DMS153 treated with DMSO at 0.1 percent for 48 hours (cell line): Measurements from ENCODE around the gene RBM34.
"Not testable (repeated sequence)": the region's sequence is repeated elsewhere in the genome, so short reads cannot be mapped to it uniquely, and the experiment has no call there.

Source experiments
- DNase-seq: peaks from one replicate; lab custom pipeline; 2025; ENCODE audit not compliant: unreplicated experiment; lab: John Stamatoyannopoulos, UW

Gene RBM34

GRCh38 chr1:235093013-235093695 is 67.9 kb downstream of the RBM34 start:
- no peak for DNase-seq

DNA sequence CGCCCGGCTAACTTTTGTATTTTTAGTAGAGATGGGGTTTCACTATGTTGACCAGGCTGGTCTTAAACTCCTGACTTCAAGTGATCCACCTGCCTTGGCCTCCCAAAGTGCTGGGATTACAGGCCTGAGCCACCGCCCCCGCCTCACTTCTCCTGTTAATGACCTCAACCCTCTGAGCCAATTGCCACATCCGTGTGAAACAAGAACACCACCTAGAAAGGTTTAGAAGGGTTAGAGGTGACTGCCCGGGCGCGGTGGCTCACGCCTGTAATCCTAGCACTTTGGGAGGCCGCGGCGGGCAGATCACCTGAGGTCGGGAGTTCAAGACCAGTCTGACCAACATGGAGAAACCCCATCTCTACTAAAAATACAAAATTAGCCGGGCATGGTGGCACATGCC is 68.6 kb downstream of the RBM34 start:
- not testable (repeated sequence) for DNase-seq

DNA sequence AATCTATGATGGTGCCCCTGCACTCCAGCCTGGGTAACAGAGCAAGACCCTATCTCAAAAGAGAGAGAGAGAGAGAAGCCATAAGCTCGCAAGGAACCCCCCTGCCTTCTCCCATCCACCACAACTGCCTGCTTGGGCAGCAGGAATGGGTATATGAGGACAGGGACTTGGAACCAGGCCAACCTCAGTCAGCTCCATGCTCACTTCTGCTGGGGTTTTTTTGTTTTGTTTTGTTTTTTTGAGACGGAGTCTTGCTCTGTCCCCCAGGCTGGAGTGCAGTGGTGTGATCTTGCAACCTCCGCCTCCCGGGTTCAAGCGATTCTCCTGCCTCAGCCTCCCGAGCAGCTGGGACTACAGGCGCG is 69.0 kb downstream of the RBM34 start:
- DNase-seq: not testable (repeated sequence)

DNA sequence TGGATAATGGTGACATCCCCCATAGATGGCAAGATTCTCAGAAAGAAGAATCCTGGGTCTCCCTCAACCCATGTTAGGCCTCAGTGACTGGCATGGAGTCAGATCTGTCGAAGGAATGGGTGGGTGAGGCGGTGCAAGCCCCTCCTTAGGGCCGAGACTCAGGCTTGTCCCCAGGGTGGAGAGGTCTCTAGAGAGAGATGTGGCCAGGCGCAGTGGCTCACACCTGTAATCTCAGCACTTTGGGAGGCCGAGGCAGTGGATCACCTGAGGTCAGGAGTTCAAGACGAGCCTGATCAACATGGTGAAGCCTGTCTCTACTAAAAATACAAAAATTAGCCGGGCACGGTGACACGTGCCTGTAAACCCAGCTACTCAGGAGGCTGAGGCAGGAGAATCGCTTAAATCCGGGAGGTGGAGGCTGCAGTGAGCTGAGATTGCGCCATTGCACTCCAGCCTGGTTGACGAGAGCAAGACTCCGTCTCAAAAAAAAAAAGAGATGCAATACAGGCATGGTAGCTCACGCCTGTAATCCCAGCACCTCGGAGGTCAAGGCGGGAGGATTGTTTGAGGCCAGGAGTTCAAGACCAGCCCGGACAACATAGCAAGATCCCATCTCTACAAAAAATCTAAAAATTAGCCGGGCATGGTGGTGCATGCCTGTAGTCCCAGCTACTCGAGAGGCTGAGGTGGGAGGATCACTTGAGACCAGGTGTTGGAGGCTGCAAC is 69.6 kb downstream of the RBM34 start:
- DNase-seq: not testable (repeated sequence)

DNA sequence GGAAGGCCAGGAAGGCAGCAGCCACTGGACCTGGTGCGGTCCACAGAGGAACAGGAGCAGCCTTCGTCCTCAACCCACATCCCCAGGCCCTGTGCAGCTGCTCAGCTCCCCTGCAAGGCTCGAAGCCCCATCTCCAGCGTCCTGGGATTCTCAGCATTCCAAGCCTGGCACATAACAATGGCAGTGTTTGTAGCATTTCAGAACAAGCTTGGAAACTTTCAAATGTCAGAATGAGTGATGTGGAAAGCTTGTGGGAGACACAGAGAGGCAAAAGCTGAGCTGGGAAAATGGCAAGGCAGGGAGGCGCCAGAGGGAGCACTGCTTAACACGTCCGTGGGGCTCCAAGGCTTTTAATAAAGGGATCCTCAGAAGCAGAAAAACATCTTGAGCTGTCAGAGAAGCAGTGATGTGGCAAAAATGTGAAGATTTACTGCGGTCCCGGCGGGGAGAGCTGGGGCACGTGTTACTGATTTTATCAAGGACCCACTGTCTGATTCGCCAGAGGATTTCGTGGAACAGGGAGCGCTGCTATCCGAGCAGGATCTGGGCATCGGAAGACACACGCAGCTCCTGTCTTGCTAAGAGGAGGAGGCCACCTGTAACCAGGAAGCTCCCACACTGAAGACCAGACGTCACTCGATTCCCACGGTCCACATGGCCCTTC is 70.5 kb downstream of the RBM34 start:
- DNase-seq: no peak

DNA sequence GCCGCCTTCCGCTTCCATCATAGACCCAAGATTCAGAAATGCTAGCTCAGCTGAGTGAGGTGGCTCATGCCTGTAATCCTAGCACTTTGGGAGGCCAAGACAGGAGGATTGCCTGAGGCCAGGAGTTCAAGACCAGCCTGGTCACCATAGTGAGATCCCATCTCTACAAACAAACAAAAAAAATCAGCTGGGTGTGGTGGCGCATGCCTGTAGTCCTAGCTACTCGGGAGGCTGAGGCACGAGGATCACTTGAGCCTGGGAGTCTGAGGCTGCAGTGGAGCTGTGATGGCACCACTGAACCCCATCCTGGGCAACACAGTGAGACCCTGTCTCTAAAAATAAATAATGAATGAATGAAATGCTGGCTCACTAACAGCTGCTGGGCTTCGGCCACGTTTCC is 72.1 kb downstream of the RBM34 start:
- no peak for DNase-seq

DNA sequence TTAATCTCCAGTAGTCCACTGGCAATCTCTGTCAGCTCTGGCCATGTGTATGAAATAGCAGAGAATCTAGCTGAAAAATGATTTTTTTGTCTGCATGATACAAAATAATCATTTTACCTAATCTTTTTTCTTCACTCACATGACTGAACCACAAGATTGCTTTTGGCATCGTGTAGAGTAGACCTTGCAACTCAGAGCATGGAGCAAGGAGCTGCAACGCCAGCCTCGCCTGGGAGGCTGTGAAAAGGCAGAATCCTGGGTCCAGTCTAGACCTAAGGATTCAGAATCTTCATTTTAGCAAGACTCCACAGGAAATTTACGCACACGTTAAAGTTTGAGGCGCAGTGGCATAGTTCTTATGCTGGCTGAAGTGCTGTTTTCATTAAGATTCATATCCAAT is 72.6 kb downstream of the RBM34 start:
- DNase-seq: no peak

- DNase-seq: no peak
These were observed 73.1 kb downstream of the RBM34 start for GRCh38 chr1:235087906-235088305.

GRCh38 chr1:235085411-235086117 is 75.5 kb downstream of the RBM34 start:
- DNase-seq: not testable (repeated sequence)
